GM23338 (cell line): ENCODE measurements around the gene SETD4. TPM values are rescaled to one million over a fixed set of nuclear protein-coding genes. Genes with fewer than 3 reads are reported as not detected.

Experiments used
- ATAC-seq: fragments of 200-7000 bp; cut with Tn5 transposase; 3 replicates; pipeline ENCODE4 v1.9.1; 2020
- DNase-seq: peaks from one replicate; pipeline ENCODE4 v3.0.0-alpha.2; 2015; ENCODE audit warnings: low spot score
- H2AFZ ChIP-seq: fragments of 200-600 bp; sonication (generic); 2 replicates; pipeline ENCODE4 v1.8.0; 2016; ENCODE audit warnings: antibody characterized with exemption, mild to moderate bottlenecking, moderate library complexity
- H3F3A ChIP-seq: fragments of 200-600 bp; sonication (generic); replicated peaks from 2 replicates; pipeline ENCODE4 v1.8.0; 2017; ENCODE audit warnings: antibody characterized with exemption, mixed run types, low read depth
- H3K27ac ChIP-seq: fragments of 200-600 bp; sonication (generic); 2 replicates; pipeline ENCODE4 v1.6.1; 2016; ENCODE audit warnings: low read depth
- H3K27me3 ChIP-seq: fragments of 200-600 bp; sonication (generic); 2 replicates; pipeline ENCODE4 v1.8.0; 2016; ENCODE audit warnings: mild to moderate bottlenecking, mixed run types, moderate library complexity; ENCODE audit not compliant: insufficient read depth
- H3K36me3 ChIP-seq: fragments of 200-600 bp; sonication (generic); 2 replicates; pipeline ENCODE4 v1.8.0; 2016; ENCODE audit warnings: mild to moderate bottlenecking; ENCODE audit not compliant: insufficient read depth
- H3K4me1 ChIP-seq: fragments of 200-600 bp; sonication (generic); 2 replicates; pipeline ENCODE4 v1.8.0; 2016; ENCODE audit warnings: mild to moderate bottlenecking, moderate library complexity; ENCODE audit not compliant: insufficient read depth
- H3K4me2 ChIP-seq: fragments of 200-600 bp; sonication (generic); 2 replicates; pipeline ENCODE4 v1.7.1; 2017; ENCODE audit warnings: mixed run types
- H3K4me3 ChIP-seq: fragments of 200-600 bp; sonication (generic); 2 replicates; pipeline ENCODE4 v1.6.1; 2016; ENCODE audit warnings: mixed run types
- H3K79me2 ChIP-seq: fragments of 200-600 bp; sonication (generic); replicated peaks from 2 replicates; pipeline ENCODE4 v1.8.0; 2017; ENCODE audit warnings: mild to moderate bottlenecking; ENCODE audit not compliant: insufficient read depth
- H3K9me2 ChIP-seq: fragments of 200-600 bp; sonication (generic); 2 replicates; pipeline ENCODE4 v1.8.0; 2017; ENCODE audit not compliant: insufficient read depth
- H4K20me1 ChIP-seq: fragments of 200-600 bp; sonication (generic); replicated peaks from 2 replicates; pipeline ENCODE4 v1.8.0; 2017; ENCODE audit warnings: mild to moderate bottlenecking; ENCODE audit not compliant: insufficient read depth
- H3K27ac Mint-ChIP-seq: 2 replicates; pipeline ENCODE4 v1.8.0; 2020; ENCODE audit warnings: inconsistent platforms, mild to moderate bottlenecking, moderate library complexity, mixed read lengths
- H3K27me3 Mint-ChIP-seq: 3 replicates; pipeline ENCODE4 v1.8.0; 2022; ENCODE audit warnings: low read depth, mild to moderate bottlenecking, moderate library complexity, mixed read lengths, inconsistent platforms; ENCODE audit not compliant: insufficient read depth, poor library complexity
- H3K36me3 Mint-ChIP-seq: 3 replicates; pipeline ENCODE4 v1.8.0; 2021; ENCODE audit warnings: low read depth, mild to moderate bottlenecking, inconsistent platforms, moderate library complexity, mixed read lengths
- H3K4me1 Mint-ChIP-seq: 3 replicates; pipeline ENCODE4 v1.8.0; 2020; ENCODE audit warnings: mild to moderate bottlenecking, inconsistent platforms, mixed read lengths
- H3K4me3 Mint-ChIP-seq: 3 replicates; pipeline ENCODE4 v1.8.0; 2021; ENCODE audit warnings: moderate library complexity, mild to moderate bottlenecking, inconsistent platforms, mixed read lengths
- H3K9me3 Mint-ChIP-seq: 3 replicates; pipeline ENCODE4 v1.8.0; 2020; ENCODE audit warnings: moderate library complexity, mild to moderate bottlenecking, inconsistent platforms, mixed read lengths
- CTCF ChIP-seq, 2 experiments: fragments of 200-600 bp in 1 of 2; sonication (generic) in 1 of 2; conservative IDR thresholded peaks; 2 replicates each; pipeline versions ENCODE4 v1.5.1 to v1.6.1; 2016 to 2017; ENCODE audit warnings: antibody characterized with exemption in 2 of 2, low read depth in 2 of 2, mild to moderate bottlenecking in 2 of 2, moderate library complexity in 1 of 2
- ETS1 ChIP-seq: IDR thresholded peaks from 2 replicates; pipeline ENCODE4 v1.6.1; 2016; ENCODE audit warnings: antibody characterized with exemption
- JUNB ChIP-seq: IDR thresholded peaks from one replicate; pipeline ENCODE4 v1.6.1; 2016; ENCODE audit warnings: antibody characterized with exemption; ENCODE audit not compliant: unreplicated experiment
- NANOG ChIP-seq: IDR thresholded peaks from 2 replicates; pipeline ENCODE4 v1.6.1; 2016; ENCODE audit warnings: antibody characterized with exemption, borderline replicate concordance
- REST ChIP-seq: IDR thresholded peaks from one replicate; pipeline ENCODE4 v1.6.1; 2018; ENCODE audit warnings: antibody characterized with exemption; ENCODE audit not compliant: unreplicated experiment
- STAT1 ChIP-seq: IDR thresholded peaks from one replicate; pipeline ENCODE4 v1.6.1; 2016; ENCODE audit warnings: antibody characterized with exemption; ENCODE audit not compliant: unreplicated experiment
- ZNF114 ChIP-seq: fragments of 250-450 bp; sonication (Bioruptor Pico); IDR thresholded peaks from 2 replicates; pipeline ENCODE4 v1.5.0; 2020; ENCODE audit warnings: mild to moderate bottlenecking, moderate library complexity
- ZNF331 ChIP-seq: fragments of 250-450 bp; sonication (Bioruptor Pico); IDR thresholded peaks from 2 replicates; pipeline ENCODE4 v1.5.0; 2020; ENCODE audit warnings: low read depth, mild to moderate bottlenecking, moderate library complexity
- polyA plus RNA-seq: library from polyadenylated mRNA; unstranded; fragments of >200 nt; fragmentation: Nextera tagmentation; extraction: Ambion mirVana; gene quantifications from 2 replicates; pipeline ENCODE4 v1.2.1, GENCODE V29; 2016
- total RNA-seq: library from RNA; depleted of rRNA; stranded (reverse); fragments of >200 nt; shearing (Covaris generic); gene quantifications from 2 replicates; pipeline ENCODE4 v1.2.3, GENCODE V29; 2014

Gene SETD4
- total and polyA plus RNA-seq, 2 experiments from 2014 or later: 32.5 to 45.1 TPM

GRCh38 chr21:36076878-36077655 is 16.7 kb upstream of the SETD4 start:
- Histone ChIP-seq H3K27ac (no peak overlapping the region), H3K4me1 (peaks cover 34% of the 10 kb centered on the region), H3K4me2 (no peak overlapping the region), H3K4me3 (no peak overlapping the region), H3K36me3 (peaks cover 6% of the 10 kb centered on the region), H3K9me2 (no peaks in the 10 kb centered on the region), H3K27me3 (no peaks in the 10 kb centered on the region), H3F3A (peaks cover 5% of the 10 kb centered on the region; the same call in 1 of the 2 replicates), H4K20me1 (no peaks in the 10 kb centered on the region), H2AFZ (no peak overlapping the region), H3K79me2 (peaks cover 3% of the 10 kb centered on the region; the same call in 1 of the 2 replicates)
- no peak for TF ChIP-seq CTCF (conservative IDR thresholded peaks at IDR 0.05; ENCODE audit: low read depth in 2 of 2)
- TF ChIP-seq NANOG: no peak
- no peak for TF ChIP-seq ZNF114
- no peak for TF ChIP-seq REST
- TF ChIP-seq ZNF331 (CRISPR knock-in tag): no peak
- no peak for TF ChIP-seq STAT1
- TF ChIP-seq JUNB: no peak
- no peak for TF ChIP-seq ETS1
- peaks cover 5% of the 10 kb centered on the region for H3K27me3 Mint-ChIP-seq
- peaks cover 14% of the 10 kb centered on the region for H3K36me3 Mint-ChIP-seq
- H3K4me1 Mint-ChIP-seq: peaks cover 37% of the 10 kb centered on the region
- ATAC-seq (no peak), DNase-seq (no peak)
- H3K9me3 Mint-ChIP-seq: peaks cover 2% of the 10 kb centered on the region; the same call in 1 of the 3 replicates
- H3K27ac Mint-ChIP-seq: no peak overlapping the region
- H3K4me3 Mint-ChIP-seq: no peak overlapping the region
